Renal pelvis (tissue), 4 donors: ENCODE measurements around the gene MAP3K21. TPM values are rescaled to one million over a fixed set of nuclear protein-coding genes. Genes with fewer than 3 reads are reported as not detected.

Source experiments
- DNase-seq: peaks from one replicate; pipeline ENCODE4 v3.0.0-alpha.2; 2013
- polyA plus RNA-seq, 3 donors: library from polyadenylated mRNA; unstranded; fragments of 120-200 nt; gene quantifications; one replicate each; pipeline ENCODE4 v1.2.1, GENCODE V29; 2013; ENCODE audit not compliant: insufficient read length in 3 of 3

Gene MAP3K21
- polyA plus RNA-seq, 3 donors: 22.5 to 43.1 (median 27.3) TPM

- DNase-seq: no peak
Observed at GRCh38 chr1:233433436-233434210, 106.1 kb downstream of the MAP3K21 start.

Other genes with a start within 250 kb of the MAP3K21 start
- gene PCNX2, start 32.0 kb upstream of the MAP3K21 start, polyA plus RNA-seq: 10 to 100 TPM; 11.4 to 19.6 (median 15.8) TPM